OCI-LY3 (cell line): ENCODE results near the gene ZNF248.

Experiments used
- EZH2phosphoT487 ChIP-seq: fragments of 200-600 bp; shearing (Covaris generic); IDR thresholded peaks from 2 replicates; pipeline ENCODE4 v1.6.1; 2018; ENCODE audit warnings: antibody characterized with exemption, mixed run types, low read depth
- TF ChIP-seq, protein P1 (sequence below): fragments of 200-600, 300-600 bp; sonication (generic); IDR thresholded peaks from 2 replicates; pipeline ENCODE4 v1.5.1; 2014; ENCODE audit warnings: antibody characterized with exemption, low read length, low read depth

DNA sequence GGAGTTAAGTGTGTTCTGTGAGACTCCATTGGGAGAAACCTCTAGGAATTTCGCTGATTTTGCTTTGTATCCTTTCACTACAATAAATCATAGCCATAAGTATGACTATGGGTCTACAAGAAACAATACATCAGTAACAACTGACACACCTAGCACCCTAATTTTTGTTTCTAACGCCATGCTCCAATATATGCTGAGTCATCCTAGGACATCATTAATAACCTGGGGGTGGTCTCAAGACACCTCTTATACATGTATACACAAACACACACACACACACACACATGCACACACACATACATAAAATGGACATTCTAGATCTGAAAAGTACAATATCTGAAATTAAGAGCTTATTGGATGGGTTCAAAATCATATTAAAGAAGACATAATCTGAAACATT is 18.2 kb downstream of the ZNF248 start:
- TF ChIP-seq, protein P1, sequence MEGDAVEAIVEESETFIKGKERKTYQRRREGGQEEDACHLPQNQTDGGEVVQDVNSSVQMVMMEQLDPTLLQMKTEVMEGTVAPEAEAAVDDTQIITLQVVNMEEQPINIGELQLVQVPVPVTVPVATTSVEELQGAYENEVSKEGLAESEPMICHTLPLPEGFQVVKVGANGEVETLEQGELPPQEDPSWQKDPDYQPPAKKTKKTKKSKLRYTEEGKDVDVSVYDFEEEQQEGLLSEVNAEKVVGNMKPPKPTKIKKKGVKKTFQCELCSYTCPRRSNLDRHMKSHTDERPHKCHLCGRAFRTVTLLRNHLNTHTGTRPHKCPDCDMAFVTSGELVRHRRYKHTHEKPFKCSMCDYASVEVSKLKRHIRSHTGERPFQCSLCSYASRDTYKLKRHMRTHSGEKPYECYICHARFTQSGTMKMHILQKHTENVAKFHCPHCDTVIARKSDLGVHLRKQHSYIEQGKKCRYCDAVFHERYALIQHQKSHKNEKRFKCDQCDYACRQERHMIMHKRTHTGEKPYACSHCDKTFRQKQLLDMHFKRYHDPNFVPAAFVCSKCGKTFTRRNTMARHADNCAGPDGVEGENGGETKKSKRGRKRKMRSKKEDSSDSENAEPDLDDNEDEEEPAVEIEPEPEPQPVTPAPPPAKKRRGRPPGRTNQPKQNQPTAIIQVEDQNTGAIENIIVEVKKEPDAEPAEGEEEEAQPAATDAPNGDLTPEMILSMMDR, result no peak
- TF ChIP-seq EZH2phosphoT487, result no peak
